Loucy (cell line): ENCODE data around the gene TLR1.

Experiments used
- H2AFZ ChIP-seq: fragments of 200-600 bp; sonication (generic); 2 replicates; pipeline ENCODE4 v1.6.0; 2016; ENCODE audit warnings: antibody characterized with exemption, mild to moderate bottlenecking, low read length, moderate library complexity
- H3F3A ChIP-seq: fragments of 200-600 bp; 2 replicates; pipeline ENCODE4 v1.6.0; 2016; ENCODE audit warnings: antibody characterized with exemption, low read depth, mild to moderate bottlenecking
- H3K27me3 ChIP-seq: fragments of 200-600 bp; sonication (generic); 2 replicates; pipeline ENCODE4 v1.6.1; 2014; ENCODE audit warnings: low read length, mild to moderate bottlenecking; ENCODE audit not compliant: insufficient read depth, poor library complexity, severe bottlenecking
- H3K36me3 ChIP-seq: fragments of 200-600 bp; sonication (generic); 2 replicates; pipeline ENCODE4 v1.6.1; 2016; ENCODE audit warnings: low read length; ENCODE audit not compliant: insufficient read depth
- H3K4me1 ChIP-seq: fragments of 200-600 bp; sonication (generic); 2 replicates; pipeline ENCODE4 v1.5.1; 2014; ENCODE audit warnings: low read length, mild to moderate bottlenecking; ENCODE audit not compliant: insufficient read depth, poor library complexity, severe bottlenecking
- H3K4me2 ChIP-seq: fragments of 200-600 bp; sonication (generic); 2 replicates; pipeline ENCODE4 v1.6.0; 2014; ENCODE audit warnings: antibody characterized with exemption, low read length, low read depth, mild to moderate bottlenecking; ENCODE audit not compliant: poor library complexity, severe bottlenecking
- H3K4me3 ChIP-seq: fragments of 200-600 bp; sonication (generic); 2 replicates; pipeline ENCODE4 v1.5.1; 2014; ENCODE audit warnings: low read length, mild to moderate bottlenecking, mixed read lengths; ENCODE audit not compliant: poor library complexity, severe bottlenecking
- H3K79me2 ChIP-seq: fragments of 200-600 bp; sonication (generic); 2 replicates; pipeline ENCODE4 v1.6.1; 2014; ENCODE audit warnings: low read length; ENCODE audit not compliant: insufficient read depth
- H3K9ac ChIP-seq: fragments of 200-600 bp; sonication (generic); 2 replicates; pipeline ENCODE4 v1.6.0; 2014; ENCODE audit warnings: mild to moderate bottlenecking, low read depth, low read length, moderate library complexity; ENCODE audit not compliant: poor library complexity, severe bottlenecking
- H3K9me2 ChIP-seq: fragments of 200-600 bp; sonication (generic); replicated peaks from 2 replicates; pipeline ENCODE4 v1.6.1; 2016; ENCODE audit warnings: low read depth, low read length, mixed read lengths
- H3K9me3 ChIP-seq: fragments of 200-600 bp; sonication (generic); 2 replicates; pipeline ENCODE4 v1.6.1; 2014; ENCODE audit warnings: mild to moderate bottlenecking, antibody characterized with exemption, low read length, low read depth; ENCODE audit not compliant: insufficient read depth
- H4K20me1 ChIP-seq: fragments of 200-600 bp; sonication (generic); 2 replicates; pipeline ENCODE4 v1.6.0; 2014; ENCODE audit warnings: antibody characterized with exemption, low read length, mild to moderate bottlenecking; ENCODE audit not compliant: insufficient read depth, poor library complexity, severe bottlenecking
- CTCF ChIP-seq: fragments of 200-600 bp; sonication (generic); conservative IDR thresholded peaks from 2 replicates; pipeline ENCODE4 v1.5.1; 2014; ENCODE audit warnings: mild to moderate bottlenecking, antibody characterized with exemption, low read length
- EZH2phosphoT487 ChIP-seq: fragments of 200-600 bp; IDR thresholded peaks from 2 replicates; pipeline ENCODE4 v1.6.1; 2018; ENCODE audit warnings: antibody characterized with exemption, mild to moderate bottlenecking, moderate library complexity, borderline replicate concordance

TLR1 gene

GRCh38 chr4:38832624-38833528 lies 28.3 kb upstream of the TLR1 start:
- Histone ChIP-seq H3K4me2 (no peak overlapping the region), H2AFZ (no peak overlapping the region), H3K9me2 (no peaks in the 10 kb centered on the region), H3F3A (no peaks in the 10 kb centered on the region), H3K4me1 (peaks cover under 1% of the 10 kb centered on the region), H3K4me3 (no peak overlapping the region), H4K20me1 (no peaks in the 10 kb centered on the region), H3K9ac (no peak overlapping the region), H3K79me2 (no peaks in the 10 kb centered on the region), H3K9me3 (0 out of 2 replicates have a peak, but pooled peaks cover 5% of the 10 kb centered on the region), H3K27me3 (peaks cover 5% of the 10 kb centered on the region), H3K36me3 (no peaks in the 10 kb centered on the region)
- TF ChIP-seq EZH2phosphoT487 (no peak), CTCF (no peak; the same call in 1 of the 2 replicates)

GRCh38 chr4:38832206-38832605 lies 27.6 kb upstream of the TLR1 start:
- Histone ChIP-seq H3K9me2 (no peaks in the 10 kb centered on the region), H3K27me3 (peaks cover 5% of the 10 kb centered on the region), H3K36me3 (no peaks in the 10 kb centered on the region), H3K9me3 (0 out of 2 replicates have a peak, but pooled peaks cover 5% of the 10 kb centered on the region), H3K4me2 (no peak overlapping the region), H3K79me2 (no peaks in the 10 kb centered on the region), H2AFZ (no peak overlapping the region), H4K20me1 (no peaks in the 10 kb centered on the region), H3K4me1 (no peaks in the 10 kb centered on the region), H3K4me3 (no peak overlapping the region), H3K9ac (no peak overlapping the region), H3F3A (no peaks in the 10 kb centered on the region)
- TF ChIP-seq CTCF (no peak), EZH2phosphoT487 (no peak)

- Histone ChIP-seq H4K20me1 (no peaks in the 10 kb centered on the region), H2AFZ (no peak overlapping the region), H3K4me3 (no peak overlapping the region), H3K9me2 (no peaks in the 10 kb centered on the region), H3K9ac (no peak overlapping the region), H3K9me3 (0 out of 2 replicates have a peak, but pooled peaks cover 5% of the 10 kb centered on the region), H3K27me3 (peaks cover 6% of the 10 kb centered on the region), H3K36me3 (no peaks in the 10 kb centered on the region), H3K4me1 (no peaks in the 10 kb centered on the region), H3F3A (no peaks in the 10 kb centered on the region), H3K4me2 (no peak overlapping the region), H3K79me2 (no peaks in the 10 kb centered on the region)
- TF ChIP-seq CTCF (no peak), EZH2phosphoT487 (no peak)
These were observed 27.1 kb upstream of the TLR1 start for GRCh38 chr4:38831653-38832052.
